NB4 (cell line): ENCODE results near the gene TCF12.

ENCODE experiments used
- DNase-seq: peaks from one replicate; pipeline ENCODE4 v3.0.0; 2010; ENCODE audit warnings: low read depth
- H3K4me3 ChIP-seq: one replicate; pipeline ENCODE4 v1.5.1; 2011; ENCODE audit warnings: mild to moderate bottlenecking, low read depth, low read length, moderate library complexity
- MYC ChIP-seq: IDR thresholded peaks from 2 replicates; pipeline ENCODE4 v1.6.1; 2011; ENCODE audit warnings: low read depth, low read length
- POLR2A ChIP-seq: IDR thresholded peaks from 2 replicates; pipeline ENCODE4 v1.6.1; 2011; ENCODE audit warnings: mild to moderate bottlenecking; ENCODE audit not compliant: insufficient read length; ENCODE audit errors: extremely low read depth
- TF ChIP-seq, protein P1 (sequence below): IDR thresholded peaks from one replicate; pipeline ENCODE4 v1.5.1; 2012; ENCODE audit warnings: low read depth, low read length
- TF ChIP-seq, protein P2 (sequence below): IDR thresholded peaks from 2 replicates; pipeline ENCODE4 v1.6.1; 2011; ENCODE audit warnings: low read depth, low read length

TCF12 gene

GRCh38 chr15:56933811-56934210 is 15.4 kb downstream of the TCF12 start:
- DNase-seq = no peak
- no peak for TF ChIP-seq POLR2A
- TF ChIP-seq, protein P1, sequence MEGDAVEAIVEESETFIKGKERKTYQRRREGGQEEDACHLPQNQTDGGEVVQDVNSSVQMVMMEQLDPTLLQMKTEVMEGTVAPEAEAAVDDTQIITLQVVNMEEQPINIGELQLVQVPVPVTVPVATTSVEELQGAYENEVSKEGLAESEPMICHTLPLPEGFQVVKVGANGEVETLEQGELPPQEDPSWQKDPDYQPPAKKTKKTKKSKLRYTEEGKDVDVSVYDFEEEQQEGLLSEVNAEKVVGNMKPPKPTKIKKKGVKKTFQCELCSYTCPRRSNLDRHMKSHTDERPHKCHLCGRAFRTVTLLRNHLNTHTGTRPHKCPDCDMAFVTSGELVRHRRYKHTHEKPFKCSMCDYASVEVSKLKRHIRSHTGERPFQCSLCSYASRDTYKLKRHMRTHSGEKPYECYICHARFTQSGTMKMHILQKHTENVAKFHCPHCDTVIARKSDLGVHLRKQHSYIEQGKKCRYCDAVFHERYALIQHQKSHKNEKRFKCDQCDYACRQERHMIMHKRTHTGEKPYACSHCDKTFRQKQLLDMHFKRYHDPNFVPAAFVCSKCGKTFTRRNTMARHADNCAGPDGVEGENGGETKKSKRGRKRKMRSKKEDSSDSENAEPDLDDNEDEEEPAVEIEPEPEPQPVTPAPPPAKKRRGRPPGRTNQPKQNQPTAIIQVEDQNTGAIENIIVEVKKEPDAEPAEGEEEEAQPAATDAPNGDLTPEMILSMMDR = no peak
- no peak for TF ChIP-seq MYC
- TF ChIP-seq, protein P2, sequence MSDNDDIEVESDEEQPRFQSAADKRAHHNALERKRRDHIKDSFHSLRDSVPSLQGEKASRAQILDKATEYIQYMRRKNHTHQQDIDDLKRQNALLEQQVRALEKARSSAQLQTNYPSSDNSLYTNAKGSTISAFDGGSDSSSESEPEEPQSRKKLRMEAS = no peak
- no peak overlapping the region for H3K4me3 ChIP-seq

DNA sequence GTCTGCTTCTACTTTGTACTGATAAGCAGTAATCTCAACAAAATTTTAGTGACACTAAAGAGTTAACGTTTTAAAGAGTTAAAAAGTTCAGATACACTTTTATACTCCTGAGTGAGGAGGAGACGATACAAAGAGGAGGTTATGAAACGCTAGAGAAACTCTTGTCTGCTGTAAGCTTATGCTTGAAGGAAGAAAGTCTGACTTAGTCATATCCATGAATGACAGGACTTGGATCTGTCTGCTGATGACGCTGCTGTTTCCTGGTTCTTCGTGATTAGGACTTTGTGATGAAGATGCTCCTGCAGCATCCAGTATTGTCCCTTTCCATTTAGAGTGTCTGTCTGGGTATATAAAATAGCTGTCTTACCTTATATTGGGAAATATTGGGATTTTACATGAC is 15.8 kb downstream of the TCF12 start:
- no peak for DNase-seq
- H3K4me3 ChIP-seq = no peak overlapping the region
- no peak for TF ChIP-seq POLR2A
- no peak for TF ChIP-seq MYC
- TF ChIP-seq, protein P2 = no peak
- TF ChIP-seq, protein P1 = no peak

DNA sequence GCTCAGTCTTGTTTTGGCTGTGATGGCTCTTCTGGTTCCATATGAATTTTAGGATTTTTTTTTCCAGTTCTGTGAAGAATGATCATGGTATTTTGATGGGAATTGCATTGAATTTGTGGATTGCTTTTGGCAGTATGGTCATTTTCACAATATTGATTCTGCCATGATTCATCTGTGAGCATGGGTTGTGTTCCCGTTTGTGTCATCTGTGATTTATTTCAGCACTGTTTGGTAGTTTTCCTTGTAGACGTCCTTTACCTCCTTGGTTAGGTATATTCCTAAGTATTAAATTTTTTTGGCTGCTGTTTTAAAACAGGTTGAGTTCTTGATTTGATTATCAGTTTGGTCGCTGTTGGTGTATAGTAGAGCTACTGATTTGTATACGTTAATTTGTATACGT is 18.5 kb downstream of the TCF12 start:
- TF ChIP-seq, protein P1 = no peak
- TF ChIP-seq, protein P2 = no peak
- TF ChIP-seq MYC = no peak
- no peak for TF ChIP-seq POLR2A
- no peak overlapping the region for H3K4me3 ChIP-seq
- no peak for DNase-seq

DNA sequence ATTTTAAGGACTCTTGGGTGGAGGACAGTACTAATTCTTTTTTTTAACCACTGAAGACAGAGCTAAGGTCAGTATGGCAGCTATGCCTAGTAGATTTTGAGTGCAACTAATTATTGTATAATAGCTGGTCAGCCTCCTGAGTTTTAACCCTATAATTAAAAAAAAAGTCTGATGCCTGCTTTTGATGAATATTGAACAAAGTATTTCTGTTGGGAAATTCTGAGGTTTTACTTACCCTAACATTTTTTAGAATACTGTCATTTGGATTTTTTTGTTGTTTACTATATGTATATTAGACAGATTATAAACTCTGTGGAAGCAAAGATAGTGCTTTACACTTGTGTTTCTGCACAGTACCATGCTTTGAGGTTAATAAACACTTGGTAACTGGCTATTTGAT is 20.8 kb downstream of the TCF12 start:
- no peak for DNase-seq
- TF ChIP-seq MYC (no peak), POLR2A (no peak)
- TF ChIP-seq, protein P2 = no peak

DNA sequence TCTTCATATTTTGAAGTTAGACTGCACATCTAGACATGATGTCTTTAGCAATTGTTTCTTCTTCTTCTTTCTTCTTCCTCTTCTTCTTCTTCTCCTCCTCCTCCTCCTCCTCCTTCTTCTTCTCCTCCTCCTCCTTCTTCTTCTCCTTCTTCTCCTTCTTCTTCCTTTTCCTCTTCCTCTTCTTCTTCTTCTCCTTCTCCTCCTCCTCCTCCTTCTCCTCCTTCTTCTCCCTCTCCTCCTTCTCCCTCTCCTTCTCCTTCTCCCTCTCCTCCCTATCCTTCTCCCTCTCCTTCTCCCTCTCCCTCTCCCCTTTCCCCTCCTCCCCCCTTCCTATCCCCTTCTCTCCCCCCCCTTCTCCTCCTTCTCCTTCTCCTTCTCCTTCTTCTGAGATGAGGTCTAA is 21.9 kb downstream of the TCF12 start:
- no peak for DNase-seq
- TF ChIP-seq, protein P1 = no peak
- TF ChIP-seq POLR2A = no peak
- no peak for TF ChIP-seq MYC
- TF ChIP-seq, protein P2 = no peak

More for the DNA sequence above, 20.8 kb downstream of the TCF12 start:
- no peak overlapping the region for H3K4me3 ChIP-seq

GRCh38 chr15:56942118-56942517 is 23.7 kb downstream of the TCF12 start:
- H3K4me3 ChIP-seq = no peak overlapping the region
- no peak for DNase-seq
- TF ChIP-seq, protein P2 = no peak

More for the DNA sequence above, 21.9 kb downstream of the TCF12 start:
- H3K4me3 ChIP-seq = no peak overlapping the region

GRCh38 chr15:56943403-56943802 is 25.0 kb downstream of the TCF12 start:
- no peak for DNase-seq
- H3K4me3 ChIP-seq = no peak overlapping the region
- TF ChIP-seq, protein P2 = no peak
- TF ChIP-seq MYC (no peak), POLR2A (no peak)
- TF ChIP-seq, protein P1 = no peak
